Endothelial cell of umbilical vein (primary cell): ENCODE results near the gene GSTT4.

Experiments used
- EZH2 ChIP-seq: IDR thresholded peaks from 2 replicates; pipeline ENCODE4 v1.6.1; 2012; ENCODE audit warnings: borderline replicate concordance, low read depth, mild to moderate bottlenecking, moderate library complexity, low read length, inconsistent platforms; ENCODE audit not compliant: severe bottlenecking
- GATA2 ChIP-seq: IDR thresholded peaks from 2 replicates; pipeline ENCODE4 v1.7.0; 2011; ENCODE audit warnings: low read depth, mild to moderate bottlenecking, moderate library complexity, mixed read lengths, low read length; ENCODE audit not compliant: insufficient read length, insufficient read depth
- JUN ChIP-seq: IDR thresholded peaks from 2 replicates; pipeline ENCODE4 v1.6.1; 2011; ENCODE audit warnings: borderline replicate concordance, low read depth; ENCODE audit not compliant: insufficient read length, insufficient read depth
- MYC ChIP-seq: IDR thresholded peaks from one replicate; pipeline ENCODE4 v1.6.1; 2011; ENCODE audit warnings: mild to moderate bottlenecking, low read depth, low read length
- POLR2A ChIP-seq: IDR thresholded peaks from 2 replicates; pipeline ENCODE4 v1.6.1; 2012; ENCODE audit warnings: low read depth, mild to moderate bottlenecking, control low read depth, low read length
- POLR2AphosphoS5 ChIP-seq: IDR thresholded peaks from 2 replicates; pipeline ENCODE4 v1.6.1; 2012; ENCODE audit warnings: low read depth, mild to moderate bottlenecking, control low read depth, low read length, moderate library complexity; ENCODE audit not compliant: insufficient read depth
- TF ChIP-seq, protein P1 (sequence below), 2 donors: IDR thresholded peaks; 1 replicate in 1 of 2; 2 replicates in 1 of 2; pipeline ENCODE4 v1.5.1; 2011; ENCODE audit warnings: low read length in 2 of 2, mild to moderate bottlenecking in 2 of 2, moderate library complexity in 2 of 2, control low read depth in 1 of 2, inconsistent platforms in 1 of 2, low read depth in 1 of 2; ENCODE audit not compliant: insufficient read depth in 1 of 2; ENCODE audit errors: extremely low read depth in 1 of 2
- TF ChIP-seq, protein P2 (sequence below): IDR thresholded peaks from 2 replicates; pipeline ENCODE4 v1.6.1; 2011; ENCODE audit not compliant: insufficient read depth, insufficient read length

DNA sequence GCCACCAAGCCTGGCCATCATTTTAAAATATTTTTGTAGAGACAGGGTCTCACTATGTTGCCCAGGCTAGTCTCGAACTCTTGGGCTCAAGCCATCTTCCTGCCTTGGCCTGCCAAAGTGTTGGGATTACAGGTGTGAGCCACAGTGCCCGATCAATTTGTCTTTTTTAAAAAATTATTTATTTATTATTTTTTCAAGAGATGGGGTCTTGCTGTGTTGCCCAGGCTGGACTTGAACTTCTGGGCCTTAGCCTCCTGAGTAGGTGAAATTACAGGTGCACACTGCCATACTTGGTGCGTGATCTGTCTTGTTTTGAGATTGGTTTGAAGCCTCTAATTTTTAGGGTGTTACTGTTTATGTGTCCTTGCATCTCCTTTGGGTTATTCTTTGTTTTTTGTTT lies 16.1 kb upstream of the GSTT4 start:
- TF ChIP-seq, protein P1, sequence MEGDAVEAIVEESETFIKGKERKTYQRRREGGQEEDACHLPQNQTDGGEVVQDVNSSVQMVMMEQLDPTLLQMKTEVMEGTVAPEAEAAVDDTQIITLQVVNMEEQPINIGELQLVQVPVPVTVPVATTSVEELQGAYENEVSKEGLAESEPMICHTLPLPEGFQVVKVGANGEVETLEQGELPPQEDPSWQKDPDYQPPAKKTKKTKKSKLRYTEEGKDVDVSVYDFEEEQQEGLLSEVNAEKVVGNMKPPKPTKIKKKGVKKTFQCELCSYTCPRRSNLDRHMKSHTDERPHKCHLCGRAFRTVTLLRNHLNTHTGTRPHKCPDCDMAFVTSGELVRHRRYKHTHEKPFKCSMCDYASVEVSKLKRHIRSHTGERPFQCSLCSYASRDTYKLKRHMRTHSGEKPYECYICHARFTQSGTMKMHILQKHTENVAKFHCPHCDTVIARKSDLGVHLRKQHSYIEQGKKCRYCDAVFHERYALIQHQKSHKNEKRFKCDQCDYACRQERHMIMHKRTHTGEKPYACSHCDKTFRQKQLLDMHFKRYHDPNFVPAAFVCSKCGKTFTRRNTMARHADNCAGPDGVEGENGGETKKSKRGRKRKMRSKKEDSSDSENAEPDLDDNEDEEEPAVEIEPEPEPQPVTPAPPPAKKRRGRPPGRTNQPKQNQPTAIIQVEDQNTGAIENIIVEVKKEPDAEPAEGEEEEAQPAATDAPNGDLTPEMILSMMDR (IDR thresholded peaks at IDR 0.05; ENCODE audit: extremely low read depth in 1 of 2, insufficient read depth in 1 of 2, low read depth in 1 of 2, low read length in 2 of 2) = no peak
- no peak for TF ChIP-seq EZH2
- no peak for TF ChIP-seq POLR2A
- TF ChIP-seq, protein P2, sequence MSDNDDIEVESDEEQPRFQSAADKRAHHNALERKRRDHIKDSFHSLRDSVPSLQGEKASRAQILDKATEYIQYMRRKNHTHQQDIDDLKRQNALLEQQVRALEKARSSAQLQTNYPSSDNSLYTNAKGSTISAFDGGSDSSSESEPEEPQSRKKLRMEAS = no peak
- no peak for TF ChIP-seq POLR2AphosphoS5
- no peak for TF ChIP-seq GATA2
- TF ChIP-seq MYC = no peak
- TF ChIP-seq JUN = no peak
